Chondrocyte (in vitro differentiated cells): ENCODE measurements around the gene RTL10. TPM values are rescaled to one million over a fixed set of nuclear protein-coding genes. Genes with fewer than 3 reads are reported as not detected.

Experiments used
- DNase-seq: peaks from one replicate; pipeline ENCODE4 v3.0.0; 2021; ENCODE audit warnings: mixed read lengths, low spot score
- H3K27ac Mint-ChIP-seq: one replicate; pipeline ENCODE4 v1.8.0; 2021; ENCODE audit warnings: mild to moderate bottlenecking, moderate library complexity, mixed read lengths; ENCODE audit not compliant: unreplicated experiment
- H3K27me3 Mint-ChIP-seq: 2 replicates; pipeline ENCODE4 v1.8.0; 2021; ENCODE audit warnings: low read depth, mixed read lengths
- H3K36me3 Mint-ChIP-seq: 2 replicates; pipeline ENCODE4 v1.8.0; 2021; ENCODE audit warnings: low read depth, mixed read lengths
- H3K4me1 Mint-ChIP-seq: 2 replicates; pipeline ENCODE4 v1.8.0; 2021; ENCODE audit warnings: low read depth, mild to moderate bottlenecking, mixed read lengths
- H3K4me3 Mint-ChIP-seq: one replicate; pipeline ENCODE4 v1.8.0; 2021; ENCODE audit warnings: mild to moderate bottlenecking, moderate library complexity, mixed read lengths; ENCODE audit not compliant: unreplicated experiment
- H3K9me3 Mint-ChIP-seq: 2 replicates; pipeline ENCODE4 v1.8.0; 2021; ENCODE audit warnings: low read depth, mixed read lengths
- total RNA-seq: library from RNA; stranded (reverse); gene quantifications from 3 replicates; pipeline ENCODE4 v1.2.1, GENCODE V29; 2021
- TF ChIP-seq, protein P1 (sequence below): fragments of 200-600 bp; sonication (generic); IDR thresholded peaks from 2 replicates; pipeline ENCODE4 v1.5.0; 2021; ENCODE audit warnings: antibody characterized with exemption, mild to moderate bottlenecking, moderate library complexity

The RTL10 gene
- total RNA-seq, 1 donor from 2014 or later = 15.6 TPM

GRCh38 chr22:19842393-19843106 is 12.1 kb downstream of the RTL10 start:
- TF ChIP-seq, protein P1, sequence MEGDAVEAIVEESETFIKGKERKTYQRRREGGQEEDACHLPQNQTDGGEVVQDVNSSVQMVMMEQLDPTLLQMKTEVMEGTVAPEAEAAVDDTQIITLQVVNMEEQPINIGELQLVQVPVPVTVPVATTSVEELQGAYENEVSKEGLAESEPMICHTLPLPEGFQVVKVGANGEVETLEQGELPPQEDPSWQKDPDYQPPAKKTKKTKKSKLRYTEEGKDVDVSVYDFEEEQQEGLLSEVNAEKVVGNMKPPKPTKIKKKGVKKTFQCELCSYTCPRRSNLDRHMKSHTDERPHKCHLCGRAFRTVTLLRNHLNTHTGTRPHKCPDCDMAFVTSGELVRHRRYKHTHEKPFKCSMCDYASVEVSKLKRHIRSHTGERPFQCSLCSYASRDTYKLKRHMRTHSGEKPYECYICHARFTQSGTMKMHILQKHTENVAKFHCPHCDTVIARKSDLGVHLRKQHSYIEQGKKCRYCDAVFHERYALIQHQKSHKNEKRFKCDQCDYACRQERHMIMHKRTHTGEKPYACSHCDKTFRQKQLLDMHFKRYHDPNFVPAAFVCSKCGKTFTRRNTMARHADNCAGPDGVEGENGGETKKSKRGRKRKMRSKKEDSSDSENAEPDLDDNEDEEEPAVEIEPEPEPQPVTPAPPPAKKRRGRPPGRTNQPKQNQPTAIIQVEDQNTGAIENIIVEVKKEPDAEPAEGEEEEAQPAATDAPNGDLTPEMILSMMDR = no peak

DNA sequence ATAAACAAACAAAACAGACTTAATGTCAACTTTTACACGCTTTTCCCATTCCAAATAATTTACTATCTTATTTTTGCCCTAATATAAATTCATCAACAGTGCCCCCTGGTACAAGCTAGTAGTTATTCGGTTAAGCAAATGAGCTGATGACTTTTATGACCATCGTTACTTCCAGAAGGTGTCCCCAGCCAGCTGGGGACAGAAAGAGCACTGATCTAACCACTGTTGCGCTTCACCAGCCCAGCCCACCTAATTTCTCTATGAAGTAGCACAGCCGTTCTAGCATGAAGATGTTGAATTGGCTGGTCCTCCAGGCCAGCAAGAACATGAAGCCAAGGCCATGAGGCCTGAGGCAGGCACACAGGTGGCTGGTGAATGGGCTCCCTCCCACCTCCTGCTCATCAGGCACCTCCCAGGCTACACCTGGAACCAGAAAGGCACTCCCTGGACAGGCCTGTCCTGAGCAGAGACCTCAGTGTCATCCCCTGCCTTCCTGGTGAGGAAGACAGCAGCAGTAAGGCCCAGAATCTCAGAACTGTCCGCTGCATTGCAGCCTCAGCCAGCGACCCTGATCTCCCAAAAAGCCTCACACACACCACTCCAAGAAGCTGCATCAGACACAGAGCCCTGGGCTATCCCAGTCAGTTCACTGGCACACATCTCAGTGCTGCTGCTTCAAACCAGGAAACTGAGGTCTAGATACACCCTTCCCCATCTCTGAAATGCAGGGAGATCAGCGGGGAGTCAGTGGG is 12.9 kb downstream of the RTL10 start:
- H3K4me3 Mint-ChIP-seq = no peak overlapping the region
- H3K9me3 Mint-ChIP-seq = no peaks in the 10 kb centered on the region
- no peaks in the 10 kb centered on the region for H3K36me3 Mint-ChIP-seq
- TF ChIP-seq, protein P1 = no peak
- H3K4me1 Mint-ChIP-seq = peaks cover 25% of the 10 kb centered on the region
- no peak overlapping the region for H3K27ac Mint-ChIP-seq
- DNase-seq = no peak
- H3K27me3 Mint-ChIP-seq = no peaks in the 10 kb centered on the region

More at GRCh38 chr22:19842393-19843106, 12.1 kb downstream of the RTL10 start:
- DNase-seq = no peak
- Mint-ChIP-seq H3K9me3 (no peaks in the 10 kb centered on the region), H3K27ac (no peak overlapping the region), H3K27me3 (no peaks in the 10 kb centered on the region), H3K4me1 (peaks cover 25% of the 10 kb centered on the region), H3K36me3 (no peaks in the 10 kb centered on the region), H3K4me3 (no peak overlapping the region)

DNA sequence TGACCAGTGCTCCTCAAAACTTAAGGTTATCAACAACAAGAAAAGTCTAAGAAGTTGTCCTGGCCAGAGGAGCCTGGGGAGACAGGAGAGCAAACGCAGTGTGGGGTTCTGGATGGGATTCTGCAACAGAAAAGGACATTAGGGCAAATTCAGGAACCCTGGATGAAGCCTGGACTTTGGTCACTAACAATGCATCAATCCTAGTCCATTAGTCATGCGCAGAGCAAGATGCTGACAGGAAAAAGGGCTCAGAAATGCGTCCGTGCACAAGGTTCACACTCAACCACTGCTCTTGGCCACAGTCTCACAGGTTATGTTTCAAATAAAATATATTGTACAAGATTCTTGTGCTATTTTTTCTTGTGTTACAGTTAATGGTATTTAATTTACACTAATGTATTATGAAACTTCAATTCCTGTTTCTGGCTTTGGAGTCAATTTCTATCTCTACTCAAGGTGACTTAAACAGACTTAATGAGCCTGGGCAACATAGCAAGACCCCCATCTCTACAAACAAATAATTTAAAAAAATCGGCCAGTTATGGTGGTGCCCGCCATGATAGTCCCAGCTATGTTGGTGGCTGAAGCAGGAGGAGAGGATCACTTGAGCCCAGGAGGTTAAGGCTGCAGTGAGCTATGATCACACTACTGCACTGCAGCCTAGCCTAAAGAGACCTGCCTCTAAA is 13.6 kb downstream of the RTL10 start:
- Mint-ChIP-seq H3K9me3 (no peaks in the 10 kb centered on the region), H3K27me3 (no peaks in the 10 kb centered on the region), H3K36me3 (no peaks in the 10 kb centered on the region), H3K27ac (no peak overlapping the region), H3K4me1 (peaks cover 31% of the 10 kb centered on the region), H3K4me3 (no peak overlapping the region)
- DNase-seq = no peak
- TF ChIP-seq, protein P1 = no peak

- no peak for DNase-seq
- TF ChIP-seq, protein P1 = no peak
- H3K36me3 Mint-ChIP-seq = no peaks in the 10 kb centered on the region
- H3K4me3 Mint-ChIP-seq = no peak overlapping the region
- H3K27me3 Mint-ChIP-seq = no peaks in the 10 kb centered on the region
- peaks cover 35% of the 10 kb centered on the region for H3K4me1 Mint-ChIP-seq
- H3K9me3 Mint-ChIP-seq = no peaks in the 10 kb centered on the region
- H3K27ac Mint-ChIP-seq = no peak overlapping the region
Observed at GRCh38 chr22:19840059-19840458, 14.6 kb downstream of the RTL10 start.

DNA sequence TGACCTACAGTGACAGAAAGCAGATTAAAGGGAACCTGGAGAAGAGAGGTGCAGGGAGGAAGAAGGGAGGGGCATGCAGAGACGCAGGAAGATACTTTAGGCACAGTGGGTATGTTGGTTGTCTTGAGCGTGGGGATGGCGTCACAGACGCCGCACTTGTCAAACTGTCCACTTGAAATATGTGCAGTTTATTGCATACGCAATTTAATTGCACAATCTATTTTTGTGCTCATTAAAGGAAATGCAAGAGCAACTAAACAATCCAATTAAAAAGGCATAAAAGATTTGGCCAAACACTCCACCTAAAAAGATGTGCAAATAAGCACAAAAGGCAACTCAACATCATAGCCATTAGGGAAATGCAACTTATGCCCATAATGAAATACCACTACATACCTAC is 16.8 kb downstream of the RTL10 start:
- no peak for DNase-seq
- Mint-ChIP-seq H3K27ac (no peak overlapping the region), H3K4me3 (no peak overlapping the region), H3K27me3 (no peaks in the 10 kb centered on the region), H3K4me1 (peaks cover 15% of the 10 kb centered on the region), H3K36me3 (no peaks in the 10 kb centered on the region), H3K9me3 (no peaks in the 10 kb centered on the region)
- TF ChIP-seq, protein P1 = no peak
